ENCODE data around the gene OBSCN. TPM values are rescaled to one million over a fixed set of nuclear protein-coding genes. Genes with fewer than 3 reads are reported as not detected.
A peak's percentile ranks its signal among the peaks of the same experiment; 100 is the strongest.

OBSCN gene
- total RNA-seq, 2 experiments from 2014 or later = 80.8 to 82.2 TPM

GRCh38 chr1:228274452-228275178, 66.8 kb downstream of the OBSCN start:
- Mint-ChIP-seq H3K27ac (peak overlapping the region; percentile 81), H3K36me3 (ENCODE audit: low read depth) (peaks cover 3% of the 10 kb centered on the region), H3K4me1 (ENCODE audit: low read depth) (peaks cover 21% of the 10 kb centered on the region), H3K27me3 (no peaks in the 10 kb centered on the region), H3K9me3 (no peaks in the 10 kb centered on the region), H3K4me3 (peak overlapping the region; percentile 87)
- H3K4me1 ChIP-seq (ENCODE audit: insufficient read depth, low read length) = peaks cover 27% of the 10 kb centered on the region
- H3K27me3 ChIP-seq (ENCODE audit: control insufficient read depth in 1 of 2, insufficient read depth in 2 of 2, low read length in 2 of 2) = no peaks in the 10 kb centered on the region
- no peak overlapping the region for H3K27ac ChIP-seq (ENCODE audit: low read depth in 1 of 2, low read length in 2 of 2)
- intact Hi-C loops (cut with DNase I, micrococcal nuclease) = loop anchor here (1.0 to 10.0 kb wide), 5 partner anchors 61 to 547 kb away; a partner anchor contains a TSS
- peak overlapping the region; percentile 75 for H3K4me3 ChIP-seq (ENCODE audit: low read length)
- H3K36me3 ChIP-seq (ENCODE audit: insufficient read depth, low read length) = peaks cover 3% of the 10 kb centered on the region
- TF ChIP-seq CTCF (IDR thresholded peaks at IDR 0.05) = no peak
- no peaks in the 10 kb centered on the region for H3K9me3 ChIP-seq (ENCODE audit: control insufficient read depth in 1 of 2, insufficient read depth in 1 of 2, low read length in 2 of 2)
- POLR2A ChIA-PET = interaction anchor here (1.0 to 2.4 kb wide), 5 partner anchors 69 to 193 kb away, joined by 3 to 22 read pairs (median 3); partner anchors contain the start of gene IBA57
- ATAC-seq (ENCODE audit: poor library complexity) (no peak), DNase-seq (peak in 1 of 14 experiments; percentile 32)
- CTCF ChIA-PET = interaction anchor here (1.5 kb wide), 1 partner anchor 109 kb away, joined by 6 read pairs; the partner anchor contains the start of gene IBA57

GRCh38 chr1:228275179-228275429, 67.3 kb downstream of the OBSCN start:
- Mint-ChIP-seq H3K27ac (peak overlapping the region; percentile 81), H3K4me3 (peak overlapping the region; percentile 87), H3K4me1 (ENCODE audit: low read depth) (peaks cover 20% of the 10 kb centered on the region), H3K9me3 (no peaks in the 10 kb centered on the region), H3K36me3 (ENCODE audit: low read depth) (peaks cover 3% of the 10 kb centered on the region), H3K27me3 (no peaks in the 10 kb centered on the region)
- CTCF ChIA-PET = interaction anchor here (1.5 kb wide), 1 partner anchor 109 kb away, joined by 6 read pairs; the partner anchor contains the start of gene IBA57
- no peak for TF ChIP-seq CTCF (IDR thresholded peaks at IDR 0.05)
- no peak for ATAC-seq (ENCODE audit: poor library complexity)
- H3K9me3 ChIP-seq (ENCODE audit: control insufficient read depth in 1 of 2, insufficient read depth in 1 of 2, low read length in 2 of 2) = no peaks in the 10 kb centered on the region
- intact Hi-C loops (cut with DNase I, micrococcal nuclease) = loop anchor here (1.0 to 10.0 kb wide), 5 partner anchors 62 to 548 kb away; a partner anchor contains a TSS
- H3K4me1 ChIP-seq (ENCODE audit: insufficient read depth, low read length) = peaks cover 27% of the 10 kb centered on the region
- H3K4me3 ChIP-seq (ENCODE audit: low read length) = peak overlapping the region; percentile 75
- peaks cover 7% of the 10 kb centered on the region for H3K36me3 ChIP-seq (ENCODE audit: insufficient read depth, low read length)
- H3K27me3 ChIP-seq (ENCODE audit: control insufficient read depth in 1 of 2, insufficient read depth in 2 of 2, low read length in 2 of 2) = no peaks in the 10 kb centered on the region
- POLR2A ChIA-PET = interaction anchor here (1.0 to 2.4 kb wide), 7 partner anchors 69 to 211 kb away, joined by 3 to 22 read pairs (median 4); partner anchors contain the start of genes IBA57, RNF187 and TRIM11
- peak in 2 of 14 experiments; percentile 10 to 21 for DNase-seq
- no peak overlapping the region for H3K27ac ChIP-seq (ENCODE audit: low read depth in 1 of 2, low read length in 2 of 2)

GRCh38 chr1:228275430-228276173, 67.8 kb downstream of the OBSCN start:
- intact Hi-C loops (cut with DNase I, micrococcal nuclease) = loop anchor here (1.0 to 10.0 kb wide), 8 partner anchors 62 to 548 kb away; partner anchors contain the start of gene C1orf35 (in 1 of the 2)
- Histone ChIP-seq H3K36me3 (ENCODE audit: insufficient read depth, low read length) (peaks cover 10% of the 10 kb centered on the region), H3K4me3 (ENCODE audit: low read length) (peak overlapping the region; percentile 75), H3K27ac (ENCODE audit: low read depth in 1 of 2, low read length in 2 of 2) (peak overlapping the region; percentile 28 to 56), H3K27me3 (ENCODE audit: control insufficient read depth in 1 of 2, insufficient read depth in 2 of 2, low read length in 2 of 2) (no peaks in the 10 kb centered on the region), H3K9me3 (ENCODE audit: control insufficient read depth in 1 of 2, insufficient read depth in 1 of 2, low read length in 2 of 2) (no peaks in the 10 kb centered on the region), H3K4me1 (ENCODE audit: insufficient read depth, low read length) (peaks cover 27% of the 10 kb centered on the region)
- H3K4me3 Mint-ChIP-seq = peak overlapping the region; percentile 87
- H3K27me3 Mint-ChIP-seq = no peaks in the 10 kb centered on the region
- no peaks in the 10 kb centered on the region for H3K9me3 Mint-ChIP-seq
- ChIA-PET CTCF (interaction anchor here (1.5 kb wide), 1 partner anchor 110 kb away, joined by 6 read pairs; the partner anchor contains the start of gene IBA57), POLR2A (interaction anchor here (0.6 to 2.4 kb wide), 10 partner anchors 15 to 211 kb away, joined by 3 to 22 read pairs (median 3); partner anchors contain the start of genes IBA57, RNF187 and TRIM11)
- no peak for TF ChIP-seq CTCF (IDR thresholded peaks at IDR 0.05)
- peaks cover 3% of the 10 kb centered on the region for H3K36me3 Mint-ChIP-seq (ENCODE audit: low read depth)
- peaks cover 15% of the 10 kb centered on the region for H3K4me1 Mint-ChIP-seq (ENCODE audit: low read depth)
- DNase-seq (peak; percentile 76 to 97 (median 90)), ATAC-seq (ENCODE audit: poor library complexity) (peak; percentile 95)
- H3K27ac Mint-ChIP-seq = peak overlapping the region; percentile 81
